Activated T-helper 9 cell treated with anti-CD3 and anti-CD28 coated beads, Interleukin-2, amount 50 U/mL, for 16 hours (primary cell): ENCODE results near the gene PSPN.
"Not testable (repeated sequence)": the region's sequence is repeated elsewhere in the genome, so short reads cannot be mapped to it uniquely, and the experiment has no call there.

Experiments
- DNase-seq: peaks from one replicate; pipeline ENCODE4 v3.0.0-alpha.2; 2020; ENCODE audit warnings: low read depth

PSPN gene

GRCh38 chr19:6373096-6373812 lies 2.5 kb downstream of the PSPN start:
- peak; percentile 98 for DNase-seq

GRCh38 chr19:6372594-6373095 lies 3.1 kb downstream of the PSPN start, which contains the start of gene ALKBH7:
Gene ALKBH7 (plus strand): TSS chr19:6372794. CDS start chr19:6372821, 27 bp downstream.
- DNase-seq, result peak; percentile 90

- no peak for DNase-seq
Observed at GRCh38 chr19:6364353-6364752, 11.4 kb downstream of the PSPN start.

GRCh38 chr19:6362351-6362801 lies 13.4 kb downstream of the PSPN start:
- DNase-seq, result no peak

GRCh38 chr19:6362027-6362350 lies 13.7 kb downstream of the PSPN start:
- no peak for DNase-seq

GRCh38 chr19:6360857-6361216 lies 14.9 kb downstream of the PSPN start:
- not testable (repeated sequence) for DNase-seq

- DNase-seq, result not testable (repeated sequence)
Observed at GRCh38 chr19:6360445-6360844, 15.3 kb downstream of the PSPN start.

- DNase-seq, result no peak
Observed at GRCh38 chr19:6359568-6360341, 16.0 kb downstream of the PSPN start.

- DNase-seq, result no peak
Observed at GRCh38 chr19:6358003-6358402, 17.7 kb downstream of the PSPN start.

GRCh38 chr19:6357174-6357573 lies 18.6 kb downstream of the PSPN start:
- no peak for DNase-seq

- DNase-seq, result not testable (repeated sequence)
Observed at GRCh38 chr19:6355321-6356040, 20.3 kb downstream of the PSPN start.

- no peak for DNase-seq
Observed at GRCh38 chr19:6354098-6354674, 21.5 kb downstream of the PSPN start.

- no peak for DNase-seq
Observed at GRCh38 chr19:6352381-6353165, 23.2 kb downstream of the PSPN start.

GRCh38 chr19:6350688-6351087 lies 25.0 kb downstream of the PSPN start:
- no peak for DNase-seq

GRCh38 chr19:6349271-6349670 lies 26.5 kb downstream of the PSPN start:
- DNase-seq, result not testable (repeated sequence)

GRCh38 chr19:6343462-6343861 lies 32.3 kb downstream of the PSPN start:
- DNase-seq, result no peak

- DNase-seq, result no peak
Observed at GRCh38 chr19:6340493-6341201, 35.1 kb downstream of the PSPN start.

- no peak for DNase-seq
Observed at GRCh38 chr19:6334490-6335285, 41.0 kb downstream of the PSPN start.

GRCh38 chr19:6333439-6333838 lies 42.3 kb downstream of the PSPN start, which contains the start of gene ACER1:
Gene ACER1 (minus strand): TSS chr19:6333612. CDS start chr19:6333551, 61 bp downstream.
- DNase-seq, result no peak

GRCh38 chr19:6326815-6327214 lies 48.9 kb downstream of the PSPN start:
- DNase-seq, result no peak
